Measurements from ENCODE around the gene HJV. TPM values are rescaled to one million over a fixed set of nuclear protein-coding genes. Genes with fewer than 3 reads are reported as not detected.

HJV gene
- total RNA-seq, 1 donor from 2014 or later, result not detected

- Histone ChIP-seq H3K4me1 (ENCODE audit: insufficient read depth, low read length) (no peaks in the 10 kb centered on the region), H3K79me2 (ENCODE audit: insufficient read depth, low read length) (no peaks in the 10 kb centered on the region), H3K9me3 (ENCODE audit: insufficient read depth, low read depth, low read length) (no peaks in the 10 kb centered on the region), H3K27ac (ENCODE audit: low read depth, low read length) (no peak overlapping the region), H4K20me1 (ENCODE audit: insufficient read depth, low read length) (no peaks in the 10 kb centered on the region), H3K27me3 (ENCODE audit: insufficient read depth, low read length) (peaks cover 24% of the 10 kb centered on the region), H3K4me2 (ENCODE audit: low read length) (no peak overlapping the region), H3K36me3 (ENCODE audit: insufficient read depth, low read length) (no peaks in the 10 kb centered on the region), H2AFZ (ENCODE audit: low read depth, low read length) (no peak overlapping the region), H3K4me3 (ENCODE audit: insufficient read depth, low read depth, low read length) (no peak overlapping the region), H3K9ac (ENCODE audit: low read length) (no peak overlapping the region)
- peaks cover 32% of the 10 kb centered on the region for H3K27me3 Mint-ChIP-seq (ENCODE audit: low read depth, unreplicated experiment)
- peaks cover 3% of the 10 kb centered on the region for H3K36me3 Mint-ChIP-seq (ENCODE audit: low read depth, unreplicated experiment)
- FAIRE-seq (no peak), DNase-seq (ENCODE audit: low read depth) (no peak)
- H3K4me3 Mint-ChIP-seq (ENCODE audit: unreplicated experiment), result no peak overlapping the region
- TF ChIP-seq CTCF (IDR thresholded peaks at IDR 0.05; ENCODE audit: insufficient read depth, low read depth, low read length) (no peak), EZH2 (IDR thresholded peaks at IDR 0.05; ENCODE audit: insufficient read depth, low read length) (no peak)
- H3K4me1 Mint-ChIP-seq (ENCODE audit: low read depth, unreplicated experiment), result peaks cover 6% of the 10 kb centered on the region
- H3K27ac Mint-ChIP-seq (ENCODE audit: unreplicated experiment), result no peak overlapping the region
- peaks cover 6% of the 10 kb centered on the region for H3K9me3 Mint-ChIP-seq (ENCODE audit: unreplicated experiment)
These were observed 1.0 kb upstream of the HJV start for GRCh38 chr1:146022403-146023127.

- H3K36me3 Mint-ChIP-seq (ENCODE audit: low read depth, unreplicated experiment), result peaks cover 3% of the 10 kb centered on the region
These were observed 487 bp downstream of the HJV start for GRCh38 chr1:146021050-146021445.

More at GRCh38 chr1:146021050-146021445, 487 bp downstream of the HJV start:
- Histone ChIP-seq H4K20me1 (ENCODE audit: insufficient read depth, low read length) (no peaks in the 10 kb centered on the region), H3K79me2 (ENCODE audit: insufficient read depth, low read length) (no peaks in the 10 kb centered on the region), H3K9ac (ENCODE audit: low read length) (no peak overlapping the region), H3K4me2 (ENCODE audit: low read length) (no peak overlapping the region), H3K27me3 (ENCODE audit: insufficient read depth, low read length) (peaks cover 24% of the 10 kb centered on the region), H2AFZ (ENCODE audit: low read depth, low read length) (no peak overlapping the region), H3K9me3 (ENCODE audit: insufficient read depth, low read depth, low read length) (no peaks in the 10 kb centered on the region), H3K4me1 (ENCODE audit: insufficient read depth, low read length) (no peaks in the 10 kb centered on the region), H3K4me3 (ENCODE audit: insufficient read depth, low read depth, low read length) (no peak overlapping the region), H3K27ac (ENCODE audit: low read depth, low read length) (no peak overlapping the region), H3K36me3 (ENCODE audit: insufficient read depth, low read length) (no peaks in the 10 kb centered on the region)
- DNase-seq (ENCODE audit: low read depth) (no peak), FAIRE-seq (no peak)
- Mint-ChIP-seq H3K27ac (ENCODE audit: unreplicated experiment) (no peak overlapping the region), H3K9me3 (ENCODE audit: unreplicated experiment) (peaks cover 6% of the 10 kb centered on the region), H3K4me1 (ENCODE audit: low read depth, unreplicated experiment) (peaks cover 6% of the 10 kb centered on the region), H3K4me3 (ENCODE audit: unreplicated experiment) (no peak overlapping the region), H3K27me3 (ENCODE audit: low read depth, unreplicated experiment) (peaks cover 33% of the 10 kb centered on the region)
- TF ChIP-seq CTCF (IDR thresholded peaks at IDR 0.05; ENCODE audit: insufficient read depth, low read depth, low read length) (no peak), EZH2 (IDR thresholded peaks at IDR 0.05; ENCODE audit: insufficient read depth, low read length) (no peak)

All from astrocyte (in vitro differentiated cells and primary cell).